CD4-positive, alpha-beta T cell treated with Interleukin-2 at 100 ng/mL for 4 hours (primary cell): Measurements from ENCODE around the gene PPP6C.
A peak's percentile ranks its signal among the peaks of the same experiment; 100 is the strongest.
"Not testable (repeated sequence)": the region's sequence is repeated elsewhere in the genome, so short reads cannot be mapped to it uniquely, and the experiment has no call there.

Source experiments
- DNase-seq: peaks from one replicate; pipeline ENCODE4 v3.0.0-alpha.2; 2020; ENCODE audit warnings: low spot score

PPP6C gene

DNA sequence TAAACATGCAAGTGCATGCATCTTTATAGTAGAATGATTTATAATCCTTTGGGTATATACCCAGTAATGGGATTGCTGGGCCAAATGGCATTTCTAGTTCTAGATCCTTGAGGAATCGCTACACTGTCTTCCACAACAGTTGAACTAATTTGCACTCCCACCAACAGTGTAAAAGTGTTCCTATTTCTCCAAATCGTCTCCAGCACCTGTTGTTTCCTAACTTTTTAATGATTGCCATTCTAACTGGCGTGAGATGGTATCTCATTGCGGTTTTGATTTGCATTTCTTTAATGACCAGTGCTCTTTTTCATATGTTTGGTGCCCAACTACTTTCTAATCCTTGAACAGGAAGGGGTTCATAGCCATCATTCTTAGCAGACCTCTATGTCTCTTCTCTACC lies 7.8 kb downstream of the PPP6C start:
- not testable (repeated sequence) for DNase-seq

DNA sequence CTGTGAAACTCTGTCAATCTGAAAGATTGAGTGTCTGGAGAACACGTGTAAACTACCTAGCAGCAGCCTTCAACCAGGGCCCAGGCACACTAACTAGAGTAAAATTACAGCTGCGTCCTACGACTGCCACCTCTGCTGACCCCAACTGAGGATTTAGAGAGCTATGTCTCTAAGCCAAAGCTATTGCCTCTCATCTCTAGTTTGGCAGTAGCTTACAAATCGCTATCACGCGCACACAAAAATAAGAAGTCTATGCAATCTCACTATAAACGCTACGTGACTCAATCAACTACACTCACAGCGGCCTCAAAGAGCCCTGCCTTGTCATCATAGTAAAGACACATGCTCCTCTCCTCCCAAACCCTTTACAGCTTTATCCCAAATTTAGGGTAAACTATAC lies 8.7 kb downstream of the PPP6C start:
- no peak for DNase-seq

DNA sequence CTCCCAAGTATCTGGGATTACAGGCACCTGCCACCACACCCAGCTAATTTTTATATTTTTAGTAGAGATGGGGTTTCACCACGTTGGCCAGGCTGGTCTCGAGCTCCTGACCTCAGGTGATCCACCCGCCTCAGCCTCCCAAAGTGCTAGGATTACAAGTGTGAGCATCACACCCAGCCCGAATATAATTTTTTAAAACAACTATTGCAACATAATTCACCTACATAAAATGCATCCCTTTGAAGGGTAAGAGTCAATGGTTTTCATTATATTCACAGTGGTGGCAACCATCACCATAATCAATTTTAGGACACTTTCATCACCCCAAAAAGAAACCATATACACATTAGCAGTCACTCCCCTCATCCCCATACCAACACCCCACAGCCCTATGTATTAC lies 9.8 kb downstream of the PPP6C start:
- not testable (repeated sequence) for DNase-seq

DNA sequence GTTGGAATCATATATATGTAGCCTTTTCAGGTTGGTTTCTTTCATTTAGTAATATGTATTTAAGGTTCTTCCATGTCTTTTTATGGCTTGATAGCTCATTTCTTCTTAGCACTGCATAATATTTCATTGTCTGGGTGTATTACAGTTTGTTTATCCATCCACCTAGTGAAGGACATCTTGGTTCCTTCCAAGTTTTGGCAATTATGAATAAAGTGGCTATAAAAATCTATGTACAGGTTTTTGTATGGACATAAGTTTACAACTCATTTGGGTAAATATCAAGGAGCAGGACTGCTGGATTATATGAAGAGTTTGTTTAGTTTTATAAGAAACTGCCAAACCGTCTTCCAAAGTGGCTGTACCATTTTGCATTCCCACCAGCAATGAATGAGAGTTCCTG lies 11.7 kb downstream of the PPP6C start:
- no peak for DNase-seq

DNA sequence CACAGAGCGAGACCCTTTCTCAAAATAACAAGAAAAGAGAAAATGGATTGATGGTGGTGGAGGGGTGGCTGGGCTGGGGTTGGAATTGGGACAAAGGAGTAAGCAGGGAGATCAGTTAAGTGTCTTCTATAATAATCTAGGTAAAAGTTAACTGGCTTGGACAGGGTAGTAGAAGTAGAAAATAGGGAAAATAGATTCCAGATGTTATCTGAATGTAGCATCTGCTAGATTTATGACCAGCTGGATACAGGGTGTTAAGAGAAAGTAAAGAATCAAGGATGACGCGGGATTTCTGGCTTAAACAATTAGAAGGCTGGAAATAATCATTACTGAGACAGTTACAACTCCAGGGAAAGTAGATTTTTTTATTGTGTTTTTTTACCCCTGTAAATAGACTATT lies 13.0 kb downstream of the PPP6C start:
- DNase-seq: no peak

DNA sequence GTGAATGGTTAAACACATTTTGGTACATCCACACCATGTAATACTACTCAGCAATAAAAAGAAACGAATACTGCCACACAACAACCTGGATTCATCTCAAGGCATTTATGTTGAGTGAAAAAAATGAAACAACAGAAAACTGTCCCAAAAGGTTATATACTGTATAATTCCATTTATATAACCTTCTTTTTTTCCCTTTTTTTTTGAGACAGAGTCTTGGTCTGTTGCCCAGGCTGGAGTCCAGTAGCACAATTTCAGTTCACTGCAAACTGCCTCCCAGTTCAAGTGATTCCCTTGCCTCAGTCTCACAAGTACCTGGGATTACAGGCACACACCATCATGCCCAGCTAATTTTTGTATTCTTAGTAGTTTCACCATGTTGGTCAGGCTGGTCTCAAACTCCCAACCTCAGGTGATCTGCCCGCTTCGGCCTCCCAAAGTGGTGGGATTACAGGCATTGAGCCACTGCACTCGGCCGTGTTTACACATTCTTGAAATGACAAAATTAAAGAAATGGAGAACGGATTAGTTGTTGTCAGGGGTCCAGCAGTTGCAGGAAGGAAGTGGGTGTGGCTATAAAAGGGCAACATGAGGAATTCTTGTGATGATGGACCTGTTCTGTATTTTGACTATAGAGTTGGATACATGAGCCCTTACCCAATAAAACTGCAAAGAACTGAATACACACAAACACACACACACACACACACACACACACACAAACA lies 17.4 kb downstream of the PPP6C start:
- no peak for DNase-seq

DNA sequence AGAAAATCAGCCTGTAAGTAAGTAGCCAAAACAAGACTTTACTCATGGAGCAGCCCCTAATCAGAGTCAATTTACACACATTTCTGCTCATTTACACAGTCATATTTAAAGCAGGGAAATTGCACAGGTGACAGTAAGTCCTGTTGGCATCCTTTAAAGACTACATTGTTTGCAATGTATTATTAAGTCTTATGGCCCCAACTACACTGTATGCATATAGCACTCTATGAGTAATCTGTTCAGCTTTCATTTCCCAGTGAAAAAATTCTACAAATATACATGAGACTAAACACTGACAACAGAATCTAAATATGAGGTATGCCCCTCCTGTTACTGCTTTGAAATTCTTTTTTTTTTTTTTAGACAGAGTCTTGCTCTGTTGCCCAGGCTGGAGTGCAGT lies 19.7 kb downstream of the PPP6C start:
- no peak for DNase-seq

DNA sequence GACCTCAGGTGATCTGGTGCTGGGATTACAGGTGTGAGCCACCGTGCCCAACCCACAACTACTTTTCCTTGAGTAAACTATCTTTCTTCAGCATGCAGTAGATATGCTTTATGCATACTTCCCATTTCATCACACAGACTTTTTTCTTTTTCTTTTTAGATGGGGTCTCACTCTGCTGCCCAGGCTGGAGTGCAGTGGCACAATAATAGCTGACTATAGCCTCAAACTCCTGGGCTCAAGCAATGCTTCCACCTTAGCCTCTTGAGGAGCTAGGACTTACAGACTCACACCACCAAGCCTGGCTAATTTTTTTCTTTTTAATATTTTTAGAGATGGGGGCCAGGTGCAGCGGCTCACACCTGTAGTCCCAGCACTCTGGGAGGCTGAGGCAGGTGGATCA lies 22.8 kb downstream of the PPP6C start:
- DNase-seq: no peak

DNA sequence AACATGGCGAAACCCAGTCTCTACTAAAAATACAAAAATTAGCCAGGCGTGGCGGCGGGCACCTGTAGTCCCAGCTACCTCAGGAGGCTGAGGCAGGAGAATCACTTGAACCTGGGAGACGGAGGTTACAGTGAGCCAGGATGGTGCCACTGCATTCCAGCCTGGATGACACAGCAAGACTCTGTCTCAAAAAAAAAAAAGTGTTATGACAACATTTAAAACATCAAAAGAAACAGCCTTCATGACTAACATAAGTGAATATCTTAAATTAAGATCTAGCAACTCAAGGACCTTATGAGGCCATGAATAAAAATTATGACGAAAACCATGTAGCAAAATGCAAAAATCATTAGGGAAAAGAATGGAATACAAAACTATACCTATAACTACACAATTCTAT lies 26.7 kb downstream of the PPP6C start:
- DNase-seq: not testable (repeated sequence)

DNA sequence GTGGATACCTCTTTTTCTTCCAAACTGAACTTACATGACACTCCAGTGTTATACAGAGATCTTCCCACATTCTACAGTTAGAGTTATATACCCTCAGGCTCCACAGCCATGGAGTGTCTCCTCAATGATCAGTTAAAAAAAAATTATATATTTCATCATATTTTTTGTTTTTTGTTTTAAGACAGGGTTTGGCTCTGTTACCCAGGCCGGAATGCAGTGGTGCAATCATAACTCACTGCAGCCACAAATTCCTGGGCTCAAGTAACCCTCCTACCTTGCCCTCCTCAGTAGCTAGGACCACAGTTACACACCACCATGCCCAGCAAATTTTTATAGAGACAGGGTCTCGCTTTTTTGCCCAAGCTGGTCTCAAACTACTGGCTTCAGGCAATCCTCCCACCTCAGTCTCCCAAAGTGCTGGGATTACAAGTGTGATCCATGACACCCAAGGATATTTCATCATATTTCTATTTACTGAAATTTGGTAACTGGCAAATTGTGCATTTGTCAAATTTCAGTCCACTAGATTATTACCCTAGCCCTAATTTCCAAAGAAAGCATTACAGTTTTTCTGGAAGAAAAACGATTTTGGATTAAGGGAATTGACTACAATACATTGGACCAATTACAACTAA lies 28.2 kb downstream of the PPP6C start:
- DNase-seq: no peak

DNA sequence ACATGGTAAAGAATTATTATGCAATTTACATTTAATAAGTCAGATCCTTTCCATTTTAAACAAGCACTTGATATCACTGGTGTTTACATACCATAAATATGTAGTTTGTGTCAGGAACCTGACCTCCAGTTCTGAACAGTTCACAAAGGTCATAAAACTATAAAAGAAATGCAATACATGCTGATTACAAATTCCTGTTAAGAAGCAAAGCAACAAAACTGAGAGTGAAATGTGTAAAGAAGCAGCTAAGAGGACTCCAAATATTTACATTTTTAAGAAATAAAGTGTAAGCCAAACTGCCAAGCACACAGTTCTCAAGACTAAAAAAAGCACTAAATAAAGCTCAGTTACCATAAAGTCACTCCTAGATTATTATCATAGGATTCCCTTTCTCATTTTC lies 28.9 kb downstream of the PPP6C start:
- DNase-seq: no peak

DNA sequence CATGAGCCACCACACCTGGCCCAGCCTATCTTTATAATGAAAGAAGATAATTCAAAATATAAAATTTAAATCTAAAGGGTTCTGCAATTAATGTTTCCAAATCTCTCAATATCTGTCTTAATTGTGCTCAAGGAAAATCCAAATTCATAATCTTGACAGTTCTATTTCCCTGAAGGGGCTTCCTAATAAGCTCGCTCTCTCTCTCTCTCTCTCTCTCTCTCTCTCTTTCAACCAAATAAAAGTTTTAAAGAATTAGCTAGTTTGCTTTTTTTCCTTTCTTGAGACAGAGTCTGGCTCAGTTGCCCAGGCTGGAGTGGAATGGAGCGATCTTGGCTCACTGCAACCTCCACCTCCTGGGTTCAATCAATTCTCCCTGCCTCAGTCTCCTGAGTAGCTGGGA lies 33.1 kb downstream of the PPP6C start:
- DNase-seq: no peak

DNA sequence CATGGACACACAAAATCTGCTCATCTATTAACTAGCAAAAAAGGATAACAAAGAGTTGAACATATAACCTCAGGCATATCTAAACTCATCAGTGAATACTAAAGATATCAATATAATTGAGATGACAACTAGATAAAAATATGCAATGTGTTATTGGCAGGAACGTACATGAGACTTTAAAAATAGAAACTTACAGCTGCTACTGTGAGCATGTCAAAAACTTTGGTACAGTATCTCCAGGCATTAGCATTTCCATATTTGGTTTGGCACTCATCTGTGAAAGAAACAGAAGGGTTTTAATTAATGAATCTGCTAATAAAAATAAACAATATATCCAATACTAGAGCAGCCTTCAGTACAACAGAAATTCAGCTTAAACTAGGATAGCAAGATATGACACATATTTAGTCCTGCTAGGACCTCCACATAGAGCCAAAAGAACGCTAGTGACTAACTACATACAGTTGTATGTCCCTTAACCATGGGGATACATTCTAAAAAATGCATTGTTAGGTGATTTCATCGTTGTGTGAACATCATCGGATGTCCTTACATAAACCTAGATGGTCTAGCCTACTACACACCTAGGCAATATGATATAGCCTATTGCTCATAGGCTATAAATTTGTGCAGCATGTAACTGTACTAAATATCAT lies 35.8 kb downstream of the PPP6C start:
- no peak for DNase-seq

DNA sequence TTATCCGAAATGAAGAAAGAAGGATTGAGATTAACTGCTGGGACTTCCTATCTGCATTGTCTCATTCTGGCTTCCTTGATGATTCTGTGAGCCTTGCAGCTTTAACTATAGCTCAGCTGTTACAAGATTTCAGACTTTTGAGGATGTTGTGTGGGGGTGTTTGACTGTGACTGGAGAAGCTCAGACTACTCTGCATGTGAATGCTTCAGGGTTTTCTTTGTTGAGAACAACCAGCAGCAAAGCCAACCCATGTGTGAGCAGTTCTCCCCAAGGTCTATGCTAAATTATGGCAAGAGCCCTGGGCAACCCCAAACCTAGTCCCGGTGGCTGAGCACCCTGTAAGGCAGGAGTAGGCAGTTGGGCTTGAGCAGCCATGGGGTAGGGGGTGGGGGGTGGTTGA lies 37.9 kb downstream of the PPP6C start:
- no peak for DNase-seq

DNA sequence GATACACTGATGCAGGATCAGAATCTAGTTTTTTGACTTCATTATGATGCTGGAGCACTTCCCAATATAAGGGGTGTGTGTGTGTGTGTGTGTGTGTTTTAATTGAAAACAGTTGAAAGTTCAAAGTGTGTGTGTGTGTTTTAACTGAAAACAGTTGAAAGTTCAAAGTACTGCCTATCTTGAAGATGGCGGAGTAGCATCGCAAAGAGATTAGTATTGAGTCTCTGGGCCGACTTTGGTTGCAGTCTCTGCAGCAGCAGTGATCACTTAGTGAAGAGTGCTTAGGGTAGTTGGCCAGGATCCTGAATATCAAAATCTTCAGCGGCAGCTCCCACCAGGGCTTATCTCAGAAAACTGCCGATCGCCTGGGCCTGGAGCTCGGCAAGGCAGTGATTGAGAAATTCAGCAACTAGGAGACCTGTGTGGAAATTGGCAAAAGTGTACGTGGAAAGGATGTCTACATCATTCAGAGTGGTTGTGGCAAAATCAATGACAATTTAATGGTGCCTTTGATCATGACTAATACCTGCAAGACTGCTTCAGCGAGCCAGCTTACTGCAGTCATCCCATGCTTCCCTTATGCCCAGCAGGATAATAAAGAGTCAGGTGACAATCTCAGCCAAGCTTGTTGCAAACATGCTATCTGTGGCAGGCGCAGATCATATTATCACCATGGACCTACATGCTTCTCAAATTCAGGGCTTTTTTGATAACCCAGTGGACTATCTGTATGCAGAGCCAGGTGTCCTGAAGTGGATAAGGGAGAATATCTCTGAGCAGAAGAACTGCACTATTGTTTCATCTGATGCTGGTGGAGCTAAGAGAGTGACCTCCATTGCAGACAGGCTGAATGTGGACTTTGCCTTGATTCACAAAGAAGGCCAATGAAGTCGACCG lies 39.0 kb downstream of the PPP6C start:
- no peak for DNase-seq

DNA sequence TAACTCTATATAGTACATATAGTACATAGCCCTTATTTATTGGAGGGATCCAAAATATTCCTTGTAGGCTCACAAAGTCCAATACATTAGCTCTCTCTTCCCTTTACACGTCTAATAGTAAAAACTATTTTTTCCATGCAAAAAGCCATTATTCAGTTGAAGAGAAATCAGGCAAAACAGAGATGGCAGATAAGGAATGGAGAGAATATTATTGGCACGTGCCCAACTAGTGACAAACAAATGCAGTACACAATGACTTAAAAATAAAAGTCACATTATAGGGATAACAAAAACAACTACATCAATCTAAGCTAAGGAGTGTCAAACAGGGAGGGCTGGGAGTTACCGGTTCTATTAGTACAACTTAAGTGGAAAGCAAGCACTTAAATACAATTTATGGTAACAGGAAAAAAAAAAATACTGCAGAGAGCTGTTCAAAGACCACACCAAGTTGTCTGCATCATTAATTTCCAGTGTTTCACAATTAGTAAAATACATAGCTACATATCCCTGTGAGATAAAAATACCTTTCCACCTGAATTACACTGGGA lies 42.1 kb downstream of the PPP6C start:
- DNase-seq: no peak

DNA sequence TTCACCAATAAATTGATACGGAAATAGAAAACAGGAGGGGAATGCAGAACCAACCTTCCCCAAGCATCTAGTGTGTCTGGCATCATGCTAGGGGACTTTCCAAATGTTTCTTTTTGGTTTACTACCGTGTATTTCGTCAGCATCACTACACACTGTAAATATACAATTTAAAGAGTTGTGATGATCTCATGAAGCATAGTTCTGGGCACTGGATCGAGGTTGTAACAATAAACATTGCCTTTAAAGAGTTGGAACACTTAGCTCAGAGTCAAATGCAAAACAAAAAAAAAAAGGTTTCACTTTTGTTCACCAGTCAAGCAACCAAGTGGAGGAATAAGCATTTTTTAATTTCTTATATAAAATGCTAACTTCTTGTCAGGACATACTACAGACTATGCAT lies 43.4 kb downstream of the PPP6C start:
- no peak for DNase-seq

DNA sequence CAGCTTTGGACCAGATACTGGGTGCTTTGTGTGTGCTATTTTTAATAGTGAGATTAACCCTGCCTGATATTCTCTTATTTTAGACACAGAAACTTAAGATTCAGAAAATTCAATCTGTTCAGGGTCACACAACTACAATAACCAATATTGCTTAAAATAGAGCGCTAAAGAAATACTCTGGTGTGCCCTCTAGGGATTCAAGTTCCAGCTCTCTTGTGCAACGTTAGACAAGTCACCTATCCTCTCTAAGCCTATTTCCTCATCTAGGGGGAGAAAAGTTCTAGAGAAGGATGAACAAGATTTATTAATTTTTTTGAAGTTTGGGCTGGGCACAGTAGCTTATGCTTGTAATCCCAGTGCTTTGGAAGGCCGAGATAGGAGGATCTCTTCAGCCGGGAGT lies 44.2 kb downstream of the PPP6C start:
- DNase-seq: no peak

DNA sequence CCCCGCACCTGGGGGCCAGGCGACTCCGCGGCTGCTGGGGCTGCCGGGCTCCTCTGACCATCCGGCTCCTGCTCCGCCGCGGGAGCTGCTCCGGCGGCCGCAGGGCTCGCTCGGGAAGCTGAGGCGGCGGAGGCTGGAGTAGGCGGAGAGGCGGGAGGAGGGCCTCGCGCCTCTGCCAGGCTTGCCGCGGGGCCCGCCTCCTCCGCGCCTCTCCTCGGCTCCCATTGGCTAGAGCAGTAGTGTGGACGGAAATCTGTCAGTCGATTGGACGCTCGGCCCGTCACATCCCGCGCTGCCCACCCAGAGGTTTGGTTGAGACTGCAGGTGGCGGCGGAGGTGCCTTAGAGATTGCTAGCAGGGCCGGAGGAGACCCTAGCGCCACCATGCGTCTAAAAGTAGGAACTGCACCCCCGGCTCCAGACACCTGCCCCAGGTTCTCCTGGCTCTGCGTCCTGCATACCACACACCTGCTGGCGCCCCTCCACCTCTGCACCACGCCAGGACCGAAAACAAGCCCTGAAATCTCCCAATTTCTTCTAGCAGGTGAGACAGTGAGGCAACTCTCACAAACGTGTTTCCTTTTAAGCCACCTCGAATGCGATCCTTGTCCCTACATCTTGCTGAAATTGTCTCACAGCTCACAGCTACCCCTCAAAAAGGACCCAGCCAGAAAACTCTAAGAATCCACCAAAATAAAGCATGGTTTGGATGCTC lies 46.1 kb downstream of the PPP6C start, which contains the start of gene SCAI:
Gene SCAI (minus strand): TSS at position 152 of the 714 bp plus-strand sequence. CDS start 91 bp downstream, at position 61.
- DNase-seq: peak; percentile 99

DNA sequence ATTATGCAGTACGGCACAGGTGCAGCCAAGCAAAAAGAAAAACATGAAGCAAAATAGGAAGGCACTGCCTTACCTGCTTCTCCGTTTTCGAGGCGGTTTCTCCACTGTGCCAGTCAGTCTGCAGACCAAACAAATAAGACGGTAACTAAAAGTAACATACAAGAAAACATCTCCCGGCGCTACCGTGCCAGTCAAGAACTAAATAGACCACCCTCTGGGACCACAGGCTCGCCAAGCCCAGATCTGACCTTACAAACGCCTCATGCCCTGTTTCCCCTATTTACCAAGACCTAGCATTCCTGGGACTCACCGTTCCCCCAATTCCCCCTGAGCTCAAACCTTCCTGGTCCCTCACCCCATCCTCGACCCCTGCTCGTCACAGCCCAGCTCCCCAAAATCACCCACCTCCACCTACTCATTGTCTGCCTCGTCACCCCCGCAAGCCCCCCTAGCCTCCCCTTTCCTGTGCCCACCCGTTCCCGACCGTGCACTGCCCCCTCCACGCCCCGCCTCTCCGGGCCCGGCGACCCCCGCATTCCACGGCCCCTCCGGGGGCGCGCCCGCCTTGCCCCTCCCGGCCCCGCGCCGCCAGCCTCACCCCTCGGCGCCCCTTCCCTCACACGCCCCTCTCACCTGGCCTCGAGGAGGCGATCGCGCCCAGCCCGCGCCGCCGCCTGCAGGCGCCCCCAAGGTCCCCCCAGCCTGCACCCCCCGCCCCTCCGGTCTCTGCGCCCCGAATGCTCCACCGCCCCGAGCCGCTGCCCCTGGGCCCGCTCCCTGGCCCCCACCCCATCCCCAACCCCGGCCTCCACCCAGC lies 46.8 kb downstream of the PPP6C start:
- DNase-seq: no peak

DNA sequence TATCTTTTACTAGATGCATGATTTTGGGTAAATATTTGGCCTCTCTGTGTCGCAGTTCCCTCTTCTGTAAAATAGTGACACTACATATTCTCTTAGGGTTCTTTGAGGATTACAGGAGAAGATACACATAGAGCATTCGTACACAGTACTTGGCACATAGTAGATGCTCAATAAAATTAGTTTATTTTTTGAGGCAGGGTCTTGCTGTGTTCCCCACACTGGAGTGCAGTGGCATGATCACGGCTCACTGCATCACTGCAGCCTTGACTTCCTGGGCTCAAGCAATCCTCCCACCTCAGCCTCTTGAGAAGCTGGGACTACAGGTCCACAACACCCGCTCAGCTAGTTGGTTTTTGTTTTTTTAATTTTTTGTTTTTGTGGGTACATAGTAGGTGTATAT lies 47.9 kb downstream of the PPP6C start:
- DNase-seq: no peak
